ENCODE results near the gene CCDC60. TPM values are rescaled to one million over a fixed set of nuclear protein-coding genes. Genes with fewer than 3 reads are reported as not detected.

CCDC60 gene
- total RNA-seq, 3 donors from 2014 or later, result not detected

GRCh38 chr12:119365451-119365850, 30.9 kb downstream of the CCDC60 start:
- Histone ChIP-seq H3K4me3 (no peak overlapping the region), H3K27ac (no peak overlapping the region)

DNA sequence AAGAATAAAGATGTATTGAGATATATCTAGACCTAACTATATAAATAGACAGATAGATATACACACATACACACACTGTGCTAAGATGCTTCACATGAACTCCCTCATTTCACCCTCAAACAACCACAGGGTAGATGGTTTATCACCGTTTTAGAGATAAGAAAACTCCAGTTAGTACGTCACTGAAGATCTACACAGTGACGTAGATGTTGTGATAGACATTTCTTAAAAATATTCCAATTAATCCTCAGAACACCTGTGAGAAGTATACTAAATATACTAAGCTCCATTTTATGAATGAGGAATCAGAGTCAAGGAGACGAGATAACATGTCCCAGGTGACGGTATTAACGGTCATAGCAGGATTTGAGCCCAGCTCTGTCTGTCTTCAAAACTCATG, 31.5 kb downstream of the CCDC60 start:
- intact Hi-C loops (cut with DNase I; ENCODE audit: low total_unique reads), result no loop called here
- Histone ChIP-seq H3K36me3 (no peaks in the 10 kb centered on the region), H3K4me1 (no peaks in the 10 kb centered on the region), H3K4me3 (no peak overlapping the region), H3K9me3 (no peaks in the 10 kb centered on the region), H3K27me3 (no peaks in the 10 kb centered on the region), H3K27ac (no peak overlapping the region)
- DNase-seq (ENCODE audit: low spot score in 2 of 2), result no peak
- no peak for TF ChIP-seq CTCF (IDR thresholded peaks at IDR 0.05)
- no peak for TF ChIP-seq POLR2A (IDR thresholded peaks at IDR 0.05)
- TF ChIP-seq POLR2AphosphoS5 (IDR thresholded peaks at IDR 0.05), result no peak

More at GRCh38 chr12:119365451-119365850, 30.9 kb downstream of the CCDC60 start:
- H3K36me3 ChIP-seq, result no peaks in the 10 kb centered on the region
- no peaks in the 10 kb centered on the region for H3K27me3 ChIP-seq
- TF ChIP-seq POLR2AphosphoS5 (IDR thresholded peaks at IDR 0.05) (no peak), POLR2A (IDR thresholded peaks at IDR 0.05) (no peak), CTCF (IDR thresholded peaks at IDR 0.05) (no peak)
- intact Hi-C loops (cut with DNase I; ENCODE audit: low total_unique reads), result no loop called here
- no peaks in the 10 kb centered on the region for H3K9me3 ChIP-seq
- no peaks in the 10 kb centered on the region for H3K4me1 ChIP-seq
- no peak for DNase-seq (ENCODE audit: low spot score in 2 of 2)

DNA sequence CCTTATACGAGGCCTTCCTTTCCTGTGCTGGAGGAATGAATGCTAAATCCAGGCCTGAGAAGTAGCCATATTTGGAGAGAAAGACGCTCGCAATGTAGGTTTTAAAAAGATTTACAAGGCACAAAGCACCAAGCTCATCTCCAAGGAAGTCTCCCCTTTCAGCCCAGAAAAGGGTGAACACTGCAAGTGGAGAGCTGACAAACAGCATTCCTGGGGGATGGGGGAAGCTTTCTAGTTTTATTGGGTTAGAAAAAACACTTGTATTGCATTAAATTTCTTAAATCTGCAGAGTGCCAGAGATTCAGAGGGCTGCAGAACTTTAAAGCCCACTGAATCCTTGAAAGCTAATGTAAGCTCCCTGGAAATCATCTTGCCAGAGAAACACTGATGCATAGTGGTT, 34.6 kb downstream of the CCDC60 start:
- DNase-seq (ENCODE audit: low spot score in 2 of 2), result no peak
- H3K4me1 ChIP-seq, result no peaks in the 10 kb centered on the region
- intact Hi-C loops (cut with DNase I; ENCODE audit: low total_unique reads), result no loop called here
- TF ChIP-seq POLR2AphosphoS5 (IDR thresholded peaks at IDR 0.05), result no peak
- no peak for TF ChIP-seq CTCF (IDR thresholded peaks at IDR 0.05)
- TF ChIP-seq POLR2A (IDR thresholded peaks at IDR 0.05), result no peak
- H3K27me3 ChIP-seq, result no peaks in the 10 kb centered on the region
- H3K36me3 ChIP-seq, result no peaks in the 10 kb centered on the region
- H3K4me3 ChIP-seq, result no peak overlapping the region
- H3K9me3 ChIP-seq, result no peaks in the 10 kb centered on the region
- H3K27ac ChIP-seq, result no peak overlapping the region

DNA sequence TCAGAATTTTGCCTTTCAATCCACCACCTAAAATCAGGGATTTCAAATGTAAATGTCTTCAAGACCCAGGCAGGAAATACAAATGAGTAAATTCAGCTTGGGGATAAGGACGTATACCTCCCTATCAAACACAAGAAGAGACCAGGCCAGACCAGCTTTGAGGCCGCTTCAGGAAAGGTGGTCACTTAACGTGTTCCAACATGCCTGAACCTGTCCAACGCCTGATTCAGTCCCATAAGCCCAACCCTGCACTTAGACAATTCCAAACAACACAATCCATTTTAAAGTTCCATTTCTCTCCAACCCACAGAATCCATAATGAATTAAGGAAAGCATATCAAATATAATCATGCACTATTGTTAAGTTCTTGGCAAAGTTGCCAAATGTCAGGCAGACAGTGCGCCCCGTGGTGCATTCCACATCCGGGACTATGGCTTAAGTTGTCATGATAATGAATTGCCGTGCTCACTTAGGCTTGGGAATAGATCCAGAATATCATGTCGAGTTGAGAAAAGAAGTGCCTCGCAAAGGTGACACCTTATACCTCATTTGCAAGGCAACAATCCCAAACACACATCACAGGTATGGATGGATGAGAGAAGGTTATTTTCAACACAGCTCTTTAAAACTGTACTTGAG, 35.5 kb downstream of the CCDC60 start:
- Histone ChIP-seq H3K4me1 (no peaks in the 10 kb centered on the region), H3K4me3 (no peak overlapping the region), H3K27ac (no peak overlapping the region), H3K9me3 (no peaks in the 10 kb centered on the region), H3K27me3 (no peaks in the 10 kb centered on the region), H3K36me3 (no peaks in the 10 kb centered on the region)
- TF ChIP-seq POLR2AphosphoS5 (IDR thresholded peaks at IDR 0.05), result no peak
- TF ChIP-seq POLR2A (IDR thresholded peaks at IDR 0.05), result no peak
- TF ChIP-seq CTCF (IDR thresholded peaks at IDR 0.05), result no peak
- intact Hi-C loops (cut with DNase I; ENCODE audit: low total_unique reads), result no loop called here
- DNase-seq (ENCODE audit: low spot score in 2 of 2), result no peak

DNA sequence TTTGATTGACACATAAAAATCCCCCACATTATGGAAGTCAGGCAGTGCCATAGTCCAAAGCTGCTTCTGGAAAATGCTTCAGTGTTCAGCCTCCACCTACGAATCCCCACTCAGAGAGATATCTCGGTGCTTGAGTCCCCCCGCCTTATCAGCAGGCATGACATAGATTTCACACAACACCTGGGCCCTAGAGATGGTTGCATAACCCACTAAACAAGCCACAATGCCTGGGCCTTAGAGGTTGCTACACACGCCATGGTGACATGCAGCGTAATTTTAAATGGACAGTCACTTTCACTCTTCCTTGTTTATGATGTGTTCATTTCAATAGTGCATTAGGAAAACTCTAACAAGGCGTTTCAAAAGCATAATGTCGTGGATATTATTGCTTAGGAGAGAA, 38.0 kb downstream of the CCDC60 start:
- TF ChIP-seq POLR2A (IDR thresholded peaks at IDR 0.05), result no peak
- TF ChIP-seq CTCF (IDR thresholded peaks at IDR 0.05), result no peak
- TF ChIP-seq POLR2AphosphoS5 (IDR thresholded peaks at IDR 0.05), result no peak
- Histone ChIP-seq H3K36me3 (no peaks in the 10 kb centered on the region), H3K4me3 (no peak overlapping the region), H3K9me3 (no peaks in the 10 kb centered on the region), H3K27ac (no peak overlapping the region), H3K4me1 (no peaks in the 10 kb centered on the region), H3K27me3 (no peaks in the 10 kb centered on the region)
- intact Hi-C loops (cut with DNase I; ENCODE audit: low total_unique reads), result no loop called here
- no peak for DNase-seq (ENCODE audit: low spot score in 2 of 2)

Data from breast epithelium (tissue), 4 donors.